OCI-LY7 (cell line): ENCODE measurements around the gene KLHL6. TPM values are rescaled to one million over a fixed set of nuclear protein-coding genes. Genes with fewer than 3 reads are reported as not detected.
A peak's percentile ranks its signal among the peaks of the same experiment; 100 is the strongest.

ENCODE experiments used
- BruUV-seq: library from RNA; stranded (reverse); fragments of 400-500 nt; replicated peaks from 2 replicates; lab custom pipeline; 2021; lab: Mats Ljungman, UMichigan
- CTCF ChIA-PET: fragments of 300-600 bp; sonication (Branson Sonifier 250); formaldehyde crosslinking; loops from one replicate; lab custom pipeline; 2022; ENCODE audit warnings: antibody characterized with exemption; ENCODE audit not compliant: unreplicated experiment; lab: Charles Lee
- POLR2A ChIA-PET: fragments of 300-600 bp; sonication (Branson Sonifier 250); formaldehyde crosslinking; loops from one replicate; lab custom pipeline; 2022; ENCODE audit warnings: antibody characterized with exemption; lab: Charles Lee
- DNase-seq: peaks from one replicate; pipeline ENCODE4 v3.0.0-alpha.2; 2015; ENCODE audit warnings: low spot score
- H2AFZ ChIP-seq: fragments of 200-600 bp; sonication (generic), shearing (Covaris generic); 2 replicates; pipeline ENCODE4 v1.6.1; 2014; ENCODE audit warnings: mild to moderate bottlenecking, antibody characterized with exemption, low read length, moderate library complexity
- H3K27ac ChIP-seq: fragments of 200-600 bp; sonication (generic); 2 replicates; pipeline ENCODE4 v1.5.1; 2014; ENCODE audit warnings: mixed run types, low read depth, mild to moderate bottlenecking, moderate library complexity, low read length, inconsistent platforms; ENCODE audit not compliant: poor library complexity, severe bottlenecking
- H3K36me3 ChIP-seq: fragments of 200-600 bp; sonication (generic); 2 replicates; pipeline ENCODE4 v1.6.1; 2014; ENCODE audit warnings: mild to moderate bottlenecking, antibody characterized with exemption, low read length, moderate library complexity, mixed read lengths; ENCODE audit not compliant: insufficient read depth
- H3K4me1 ChIP-seq: fragments of 200-600 bp; sonication (generic); 2 replicates; pipeline ENCODE4 v1.5.1; 2014; ENCODE audit warnings: mild to moderate bottlenecking, low read length; ENCODE audit not compliant: insufficient read depth, poor library complexity, severe bottlenecking
- H3K4me2 ChIP-seq: fragments of 200-600 bp; sonication (generic); 2 replicates; pipeline ENCODE4 v1.6.1; 2014; ENCODE audit warnings: mild to moderate bottlenecking, low read length
- H3K4me3 ChIP-seq: fragments of 200-600 bp; sonication (generic); 2 replicates; pipeline ENCODE4 v1.5.1; 2014; ENCODE audit warnings: mild to moderate bottlenecking, low read depth, low read length; ENCODE audit not compliant: poor library complexity, severe bottlenecking
- H3K79me2 ChIP-seq: fragments of 200-600 bp; sonication (generic); 2 replicates; pipeline ENCODE4 v1.6.1; 2016; ENCODE audit warnings: low read depth, mild to moderate bottlenecking, low read length, moderate library complexity, mixed read lengths; ENCODE audit not compliant: insufficient read depth
- H3K9me2 ChIP-seq: fragments of 200-600 bp; sonication (generic); 2 replicates; pipeline ENCODE4 v1.6.1; 2016; ENCODE audit warnings: mild to moderate bottlenecking, low read length, mixed read lengths; ENCODE audit not compliant: insufficient read depth
- H3K9me3 ChIP-seq: fragments of 200-600 bp; sonication (generic); 2 replicates; pipeline ENCODE4 v1.6.1; 2014; ENCODE audit warnings: mild to moderate bottlenecking, mixed run types, low read length, mixed read lengths
- H4K20me1 ChIP-seq: fragments of 200-600 bp; sonication (generic); 2 replicates; pipeline ENCODE4 v1.6.1; 2014; ENCODE audit warnings: mild to moderate bottlenecking, antibody characterized with exemption, low read length, moderate library complexity, mixed read lengths; ENCODE audit not compliant: insufficient read depth
- CTCF ChIP-seq: fragments of 200-600 bp; sonication (generic); conservative IDR thresholded peaks from 2 replicates; pipeline ENCODE4 v1.5.1; 2014; ENCODE audit warnings: mild to moderate bottlenecking, antibody characterized with exemption, low read length, moderate library complexity, mixed read lengths
- EZH2phosphoT487 ChIP-seq: fragments of 200-600 bp; sonication (generic); IDR thresholded peaks from 2 replicates; pipeline ENCODE4 v1.6.1; 2018; ENCODE audit warnings: low read depth, borderline replicate concordance, mild to moderate bottlenecking, mixed run types, antibody characterized with exemption, low read length, moderate library complexity, mixed read lengths
- intact Hi-C: fragments of 100-400 bp; cut with micrococcal nuclease; formaldehyde crosslinking; loops from one replicate; pipeline ENCODE4 v1.10.0; 2022; ENCODE audit not compliant: unreplicated experiment
- total RNA-seq, 2 experiments: library from RNA; depleted of rRNA in 1 of 2; stranded (reverse); fragments of >200 nt in 1 of 2; shearing (Covaris generic) in 1 of 2; gene quantifications; 2 replicates each; pipeline ENCODE4 v1.2.3, GENCODE V29; 2014 to 2022

KLHL6 gene
- total RNA-seq, 2 experiments from 2014 or later = 143 to 169 TPM

GRCh38 chr3:183579967-183580900, 24.7 kb upstream of the KLHL6 start:
- intact Hi-C loops = loop anchor here (2.0 kb wide), 1 partner anchor 57 kb away; no protein-coding TSS in a partner anchor
- peak; percentile 62 for DNase-seq

GRCh38 chr3:183578179-183578578, 22.7 kb upstream of the KLHL6 start:
- H3K4me2 ChIP-seq = peak overlapping the region; percentile 84
- intact Hi-C loops = loop anchor here (2.0 kb wide), 1 partner anchor 59 kb away; no protein-coding TSS in a partner anchor

More at GRCh38 chr3:183579967-183580900, 24.7 kb upstream of the KLHL6 start:
- H3K27ac ChIP-seq = peak overlapping the region; percentile 94
- ChIA-PET CTCF (interaction anchor here (0.5 to 7.0 kb wide), 7 partner anchors 9 to 464 kb away, joined by 3 to 50 read pairs (median 3); no protein-coding TSS in a partner anchor), POLR2A (interaction anchor here (0.7 to 12.9 kb wide), 14 partner anchors 9 to 94 kb away, joined by 3 to 265 read pairs (median 14); partner anchors contain the start of gene KLHL6)
- no peaks in the 10 kb centered on the region for H3K9me3 ChIP-seq
- H3K9me2 ChIP-seq = no peaks in the 10 kb centered on the region
- peaks cover 1% of the 10 kb centered on the region; the same call in 1 of the 2 replicates for H3K79me2 ChIP-seq
- H3K36me3 ChIP-seq = no peaks in the 10 kb centered on the region
- TF ChIP-seq EZH2phosphoT487 (no peak), CTCF (no peak)
- H2AFZ ChIP-seq = peak overlapping the region; percentile 2; the same call in 1 of the 2 replicates
- peak overlapping the region; percentile 84 for H3K4me2 ChIP-seq
- no TSS peak for BruUV-seq
- H4K20me1 ChIP-seq = no peaks in the 10 kb centered on the region
- peaks cover 100% of the 10 kb centered on the region for H3K4me1 ChIP-seq
- peak overlapping the region; percentile 47 for H3K4me3 ChIP-seq

More at GRCh38 chr3:183578179-183578578, 22.7 kb upstream of the KLHL6 start:
- DNase-seq = peak; percentile 63
- no peak for TF ChIP-seq CTCF
- no peak for TF ChIP-seq EZH2phosphoT487
- peaks cover 6% of the 10 kb centered on the region; the same call in 1 of the 2 replicates for H3K79me2 ChIP-seq
- H3K9me2 ChIP-seq = no peaks in the 10 kb centered on the region
- peak overlapping the region; percentile 47 for H3K4me3 ChIP-seq
- no TSS peak for BruUV-seq
- H3K4me1 ChIP-seq = peaks cover 96% of the 10 kb centered on the region
- H3K9me3 ChIP-seq = no peaks in the 10 kb centered on the region
- H3K36me3 ChIP-seq = no peaks in the 10 kb centered on the region
- ChIA-PET POLR2A (interaction anchor here (0.6 to 12.9 kb wide), 15 partner anchors 9 to 958 kb away, joined by 3 to 265 read pairs (median 8); partner anchors contain the start of gene KLHL6), CTCF (interaction anchor here (1.5 to 7.0 kb wide), 2 partner anchors 9 to 13 kb away, joined by 4 to 50 read pairs; no protein-coding TSS in a partner anchor)
- peak overlapping the region; percentile 7; the same call in 1 of the 2 replicates for H2AFZ ChIP-seq
- H4K20me1 ChIP-seq = no peaks in the 10 kb centered on the region
- peak overlapping the region; percentile 94 for H3K27ac ChIP-seq
